ENCODE measurements around the gene ITSN1.

GRCh38 chr21:33854604-33855003 is 212.3 kb downstream of the ITSN1 start:
- TF ChIP-seq CTCF (IDR thresholded peaks at IDR 0.05) (no peak), POLR2A (IDR thresholded peaks at IDR 0.05) (no peak)

Data from tibial nerve (tissue), 3 donors.